SH-SY5Y (cell line): ENCODE results near the gene FRMD4A.

Source experiments
- GATA2 ChIP-seq: IDR thresholded peaks from 2 replicates; pipeline ENCODE4 v1.6.1; 2011; ENCODE audit warnings: mild to moderate bottlenecking, low read depth, low read length
- GATA3 ChIP-seq: IDR thresholded peaks from 2 replicates; pipeline ENCODE4 v1.6.1; 2011; ENCODE audit warnings: low read depth, mild to moderate bottlenecking, low read length, moderate library complexity

The FRMD4A gene

DNA sequence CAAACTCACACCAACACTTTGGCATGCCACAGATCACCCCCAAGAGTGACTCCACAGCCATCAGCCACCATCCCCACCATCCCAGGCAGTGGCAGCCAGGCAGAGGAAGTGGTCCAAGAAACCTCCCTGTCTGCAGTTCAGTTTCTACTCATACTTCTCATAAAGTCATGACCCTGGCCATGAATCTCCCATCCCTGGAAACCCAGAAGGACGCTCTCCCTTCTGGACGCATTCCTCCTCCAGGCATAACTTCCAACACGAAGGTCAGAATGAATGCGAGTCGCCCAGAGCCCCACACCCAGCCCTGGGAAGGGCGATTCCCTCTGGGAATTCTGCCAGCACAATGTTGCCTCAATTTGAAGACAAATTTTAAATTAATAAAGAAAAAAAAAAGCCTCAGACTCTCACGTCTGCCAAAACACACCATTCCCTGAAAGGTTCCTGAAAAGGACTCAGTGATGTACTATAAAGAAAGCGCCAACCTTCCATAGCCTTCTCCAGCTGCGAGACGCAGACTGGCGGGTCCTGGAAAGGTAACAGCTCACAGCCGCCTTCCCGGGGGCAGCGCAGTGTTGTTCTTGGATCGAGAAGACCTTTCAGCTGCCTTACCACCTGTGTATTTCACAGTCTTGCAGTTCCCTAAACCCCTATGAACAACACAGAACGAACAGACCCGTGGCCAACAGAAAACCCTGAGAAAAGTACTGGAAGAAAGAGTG, 307.6 kb downstream of the FRMD4A start:
- TF ChIP-seq GATA2 (no peak), GATA3 (no peak)

DNA sequence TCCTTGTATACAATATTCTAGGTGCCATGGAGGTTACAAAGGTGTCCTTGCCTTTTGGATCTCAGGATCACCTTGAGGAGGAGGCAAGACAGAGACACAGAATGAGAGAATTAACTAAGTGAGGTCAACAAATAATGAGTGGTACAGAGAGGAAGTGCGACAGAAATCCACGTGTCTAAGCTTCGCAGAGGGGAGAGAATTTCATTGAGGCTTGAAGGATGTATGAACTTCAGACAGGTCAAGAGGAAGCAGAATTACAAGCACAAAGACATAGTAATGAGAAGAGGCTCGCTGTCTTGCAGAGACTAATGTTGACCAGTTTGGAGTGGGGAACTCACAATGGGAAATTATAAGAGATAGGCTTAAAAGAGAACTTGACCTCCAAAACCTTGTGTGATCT, 308.7 kb downstream of the FRMD4A start:
- TF ChIP-seq GATA2 = no peak

DNA sequence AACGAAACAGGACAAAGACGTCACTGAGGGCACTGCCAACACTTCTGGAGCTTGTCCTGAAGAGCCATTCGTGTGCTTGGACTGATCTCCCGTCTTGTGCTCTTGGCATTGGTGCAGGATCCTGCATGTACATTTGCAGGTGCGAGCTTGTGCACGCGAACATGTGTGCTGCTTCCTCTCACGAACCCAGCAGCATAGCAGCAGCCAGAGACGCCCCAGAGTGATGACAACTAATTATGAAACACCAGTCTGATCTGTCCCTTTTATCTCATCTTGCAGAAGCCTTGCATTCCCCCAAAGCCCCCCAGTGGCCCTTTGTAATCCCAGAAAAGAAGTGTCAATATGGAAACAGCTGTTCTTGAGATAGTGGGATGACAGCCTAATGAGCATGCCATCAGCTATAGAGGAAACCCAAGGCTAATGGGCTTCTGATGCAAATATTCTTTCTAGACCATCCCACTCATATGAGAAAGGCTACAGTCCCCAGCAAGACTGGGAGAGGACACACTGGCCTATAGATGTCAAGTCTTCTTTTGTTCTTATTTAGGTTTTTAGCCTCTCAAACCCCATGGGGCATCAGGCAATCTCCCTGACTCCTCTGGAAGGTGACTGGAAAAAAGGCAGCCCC, 310.6 kb downstream of the FRMD4A start:
- TF ChIP-seq GATA3 (no peak), GATA2 (no peak)

DNA sequence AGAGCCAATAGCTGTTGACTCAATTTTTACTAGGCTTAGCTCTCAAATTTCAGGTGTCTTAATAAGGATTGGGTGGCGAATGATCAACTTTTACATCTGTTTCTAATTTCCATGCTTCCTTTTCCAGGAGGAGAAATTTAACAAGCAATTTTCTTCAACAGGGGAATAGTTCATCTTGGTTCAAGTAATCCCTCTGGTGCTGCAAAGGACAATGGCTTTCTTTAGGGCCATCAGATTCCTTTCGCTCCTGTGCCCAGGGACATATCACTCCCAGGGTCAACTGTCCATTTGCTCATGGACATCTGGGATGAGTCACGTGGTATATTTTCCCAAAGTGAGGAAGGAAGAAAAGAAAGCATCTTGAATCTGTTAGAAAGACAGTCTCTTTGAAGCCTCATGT, 313.3 kb downstream of the FRMD4A start:
- no peak for TF ChIP-seq GATA2
- TF ChIP-seq GATA3 = no peak

DNA sequence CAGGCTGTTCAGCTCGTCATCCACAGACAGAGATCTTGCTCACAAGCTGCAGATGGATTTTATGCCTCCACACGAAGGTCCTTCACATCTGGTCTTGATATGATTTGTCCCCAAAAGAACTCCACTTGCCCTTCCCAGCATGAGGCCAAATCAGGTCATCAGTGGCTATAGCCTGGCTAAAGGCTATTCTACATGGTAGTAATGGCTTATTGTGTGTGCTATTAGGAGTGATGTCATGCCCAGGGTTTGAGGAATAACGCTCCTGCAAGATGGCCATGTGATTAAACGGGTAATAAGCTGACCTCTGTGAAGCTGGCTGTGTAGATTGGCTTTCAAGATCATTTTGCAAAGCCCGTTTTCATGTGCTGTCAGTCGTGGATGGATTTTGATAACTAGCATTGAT, 313.8 kb downstream of the FRMD4A start:
- TF ChIP-seq GATA3 (0 out of 2 replicates have a peak, but pooled peaks have one; percentile 52), GATA2 (peak; percentile 61)

DNA sequence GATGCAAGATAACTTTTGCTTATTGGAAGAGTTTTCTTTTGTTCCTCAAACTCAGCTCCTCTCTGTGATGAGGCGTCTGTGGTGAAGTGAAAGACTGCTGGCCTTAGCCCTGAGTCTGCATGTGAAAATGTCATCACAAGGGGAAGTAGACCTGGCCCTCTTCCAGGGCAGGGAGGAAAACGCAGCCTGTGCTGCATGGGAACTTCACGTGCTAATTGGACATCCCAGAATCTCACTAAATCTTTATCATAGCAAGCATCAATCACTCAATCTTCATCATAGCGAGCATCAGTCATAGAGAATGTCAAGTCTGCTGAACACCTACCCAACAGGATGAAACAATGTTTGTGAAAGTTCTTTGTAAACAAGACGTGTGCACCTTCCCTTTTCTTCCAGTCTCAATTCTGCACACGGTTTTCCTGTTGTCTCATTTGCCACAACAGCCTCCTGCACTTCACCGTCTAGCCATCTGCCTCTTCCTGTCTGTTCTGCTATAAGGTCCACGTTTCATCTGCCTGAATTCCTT, 314.6 kb downstream of the FRMD4A start:
- TF ChIP-seq GATA2 (no peak), GATA3 (no peak)

DNA sequence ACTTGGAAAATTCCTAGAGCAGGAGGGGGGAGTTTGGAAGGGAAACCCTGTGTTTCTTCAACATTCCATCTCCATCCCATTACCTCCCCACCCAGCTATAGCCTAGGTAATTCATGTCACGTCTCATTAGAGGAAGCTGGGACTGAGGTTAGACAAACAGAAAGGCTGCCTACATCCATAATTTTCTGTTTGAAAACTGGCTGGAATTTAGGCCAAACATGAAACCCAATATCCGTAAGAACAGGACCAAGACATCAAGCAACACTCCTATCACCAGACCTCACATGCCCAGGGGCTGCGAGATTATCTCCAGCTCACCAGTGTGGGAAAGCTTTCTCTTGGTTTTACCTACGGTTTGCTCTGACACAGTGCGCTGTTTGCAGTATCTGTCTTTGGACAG, 316.3 kb downstream of the FRMD4A start:
- TF ChIP-seq GATA2 (peak; percentile 77), GATA3 (no peak)

DNA sequence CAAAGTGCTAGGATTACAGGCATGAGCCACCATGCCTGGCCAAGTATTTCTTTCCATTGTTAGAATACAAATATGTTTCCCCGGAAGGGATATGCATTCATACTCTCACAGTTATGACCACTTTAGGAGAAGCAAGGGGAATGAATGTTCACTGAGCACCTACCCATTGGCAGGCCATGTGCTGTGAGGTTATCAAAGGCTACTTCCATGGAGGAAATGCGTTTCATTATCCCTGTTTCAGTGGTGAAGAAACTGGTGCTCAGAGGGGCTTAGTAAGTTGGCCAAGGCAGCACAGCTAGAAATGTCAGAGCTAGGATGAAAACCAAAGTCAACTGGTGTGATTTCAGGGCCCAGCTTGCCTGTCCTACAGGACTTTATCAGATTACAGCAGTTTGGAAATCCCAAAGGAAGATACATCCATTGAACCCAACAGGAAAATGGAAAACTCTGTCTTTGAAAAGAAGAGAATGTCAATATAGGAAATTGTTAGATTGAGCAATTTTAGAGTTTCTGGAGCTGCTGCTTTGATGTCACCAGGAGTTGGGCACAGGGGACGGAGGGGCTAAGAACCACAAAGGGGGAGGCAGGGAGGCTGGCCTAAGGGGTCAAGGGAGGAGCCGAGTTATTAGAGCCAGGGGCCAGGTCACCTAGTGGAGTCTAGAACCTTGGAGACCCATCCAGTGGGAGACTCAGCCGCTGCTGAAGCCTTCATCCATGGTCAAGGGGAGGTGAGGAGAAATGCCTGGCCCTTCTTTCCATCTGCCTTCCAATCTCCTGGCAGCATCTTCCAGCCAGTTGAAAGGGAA, 319.8 kb downstream of the FRMD4A start:
- TF ChIP-seq GATA2 (no peak), GATA3 (no peak)

DNA sequence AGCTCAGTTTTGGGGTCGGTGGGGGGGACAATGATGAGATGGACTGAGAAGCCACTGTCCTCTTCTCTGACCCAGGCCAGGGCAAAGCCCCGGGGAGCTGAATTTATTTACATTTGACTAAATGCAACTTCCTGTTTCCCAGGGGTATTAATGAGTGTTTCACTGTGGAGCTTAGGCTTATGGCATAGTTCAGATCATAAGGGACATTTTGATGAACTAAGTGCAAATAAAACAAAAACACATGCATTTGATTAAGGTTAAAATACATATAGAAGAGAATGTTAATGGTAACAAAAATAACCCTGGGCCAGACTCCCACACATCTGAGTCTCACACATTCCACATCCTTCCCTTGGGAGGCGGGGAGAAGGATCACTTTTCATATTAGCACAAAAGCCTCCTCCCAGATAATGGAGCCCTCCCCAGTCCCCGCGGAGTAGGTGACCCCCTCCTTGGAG, 320.6 kb downstream of the FRMD4A start:
- TF ChIP-seq GATA3 = no peak
- TF ChIP-seq GATA2 = no peak

DNA sequence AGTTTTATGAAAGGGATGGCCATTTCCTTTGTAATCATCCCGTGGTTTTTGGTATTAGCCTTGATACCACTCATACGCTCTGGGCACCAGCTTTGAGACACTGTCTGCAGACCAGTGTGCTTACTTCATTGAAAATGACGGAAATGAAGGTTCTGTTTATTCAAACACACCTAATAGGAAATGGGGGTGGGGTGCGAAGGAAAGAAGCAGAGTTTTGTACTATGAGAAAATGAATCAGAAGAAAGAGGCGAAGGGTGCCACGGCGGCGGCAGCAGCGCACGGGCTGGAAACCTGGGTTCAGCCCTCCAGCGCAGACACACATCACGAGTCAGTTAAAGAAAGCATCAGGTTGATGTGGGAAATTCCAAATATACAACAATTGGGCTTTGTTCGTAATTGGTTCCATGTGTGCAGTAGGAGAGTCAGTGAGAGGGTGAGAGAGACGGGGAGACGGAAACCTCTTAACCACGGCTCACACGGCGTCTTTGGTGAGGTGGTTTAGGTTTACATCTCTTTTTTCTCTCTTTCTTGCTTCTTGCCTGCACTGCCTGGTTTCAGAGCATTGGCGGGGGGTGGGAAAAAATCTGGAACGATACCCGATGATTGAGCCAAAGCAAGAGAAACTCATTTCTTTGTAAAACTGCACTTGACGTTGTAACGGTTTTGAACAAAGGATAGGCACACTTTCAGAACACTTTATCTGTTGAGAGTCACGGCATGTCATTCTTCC, 321.2 kb downstream of the FRMD4A start:
- no peak for TF ChIP-seq GATA2
- no peak for TF ChIP-seq GATA3

DNA sequence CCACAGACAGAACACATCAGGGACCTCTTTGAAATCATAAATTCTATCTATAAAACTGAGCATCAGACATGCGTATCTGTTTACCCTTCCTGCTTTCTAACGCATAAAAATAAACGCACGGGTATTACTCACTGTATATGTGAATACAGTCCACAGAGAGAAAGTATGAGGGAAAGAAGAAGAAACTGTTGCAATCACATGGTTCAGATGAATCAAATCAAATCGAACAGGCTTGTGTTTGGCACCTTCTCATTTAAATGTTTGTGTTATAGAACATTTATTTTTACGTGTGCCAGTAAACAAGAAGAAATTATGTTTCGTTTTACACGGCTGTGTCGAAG, 322.0 kb downstream of the FRMD4A start:
- no peak for TF ChIP-seq GATA2
- TF ChIP-seq GATA3 = no peak

DNA sequence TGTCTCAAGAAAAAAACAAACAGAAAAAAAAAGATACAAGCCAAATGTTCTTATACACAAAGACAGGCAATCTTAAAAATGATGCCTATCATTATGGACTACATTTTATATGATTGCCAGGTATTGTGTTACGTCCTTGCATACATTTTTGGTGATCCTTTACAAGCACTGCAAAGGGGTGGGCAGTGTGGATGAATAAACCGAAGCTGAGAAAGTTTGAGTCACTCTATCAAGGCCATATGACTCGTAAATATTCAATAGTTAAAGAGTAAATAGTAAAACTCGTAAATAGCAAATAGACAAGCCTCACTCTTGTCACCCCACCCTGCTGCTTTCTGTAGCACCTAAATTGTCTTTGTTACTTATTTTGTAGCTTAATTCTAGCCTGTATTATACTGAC, 326.2 kb downstream of the FRMD4A start:
- TF ChIP-seq GATA2 = no peak
- no peak for TF ChIP-seq GATA3

DNA sequence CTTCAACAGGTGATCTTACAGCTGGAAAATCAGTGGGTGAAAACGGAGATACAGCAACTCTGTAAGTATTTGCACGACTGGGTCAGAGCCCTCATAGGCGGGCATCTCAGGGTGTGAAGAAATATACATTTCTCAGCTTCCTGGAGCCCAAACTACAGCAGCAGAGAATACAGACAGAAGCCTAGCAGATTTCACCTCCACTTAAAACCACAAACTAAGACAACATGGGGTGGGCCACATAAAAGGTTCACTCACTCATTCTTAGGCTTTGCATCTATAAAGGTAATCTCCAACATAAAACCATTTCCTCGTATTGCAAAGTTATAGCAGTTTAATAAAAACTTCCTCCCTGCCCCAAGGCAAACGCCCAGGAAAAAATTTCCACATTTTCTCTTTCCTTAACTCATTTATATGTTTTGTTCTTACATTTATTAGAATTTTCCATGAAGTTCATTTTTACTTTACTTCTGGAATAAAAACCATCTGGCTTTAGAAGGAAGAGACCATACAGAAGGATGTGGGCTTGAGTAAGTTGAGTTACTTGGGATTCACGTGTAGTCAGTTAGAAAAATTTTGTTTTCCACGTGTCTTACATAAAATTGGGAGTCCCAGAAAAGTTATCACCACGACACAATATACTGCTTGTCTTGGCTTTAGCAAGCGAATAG, 327.1 kb downstream of the FRMD4A start:
- no peak for TF ChIP-seq GATA3
- no peak for TF ChIP-seq GATA2
